GM10266 (cell line): Measurements from ENCODE around the gene GSK3B.

ENCODE experiments used
- DNase-seq: peaks from one replicate; pipeline ENCODE4 v3.0.0; 2012; ENCODE audit errors: extremely low spot score
- CTCF ChIP-seq: IDR thresholded peaks from 2 replicates; pipeline ENCODE4 v1.5.1; 2012; ENCODE audit warnings: mild to moderate bottlenecking, low read depth; ENCODE audit not compliant: control insufficient read depth, insufficient read depth; ENCODE audit errors: missing control alignments

Gene GSK3B

GRCh38 chr3:120048355-120049041 lies 45.7 kb downstream of the GSK3B start:
- no peak for TF ChIP-seq CTCF
- no peak for DNase-seq

- no peak for DNase-seq
- TF ChIP-seq CTCF: no peak
Observed at GRCh38 chr3:120047686-120048085, 46.6 kb downstream of the GSK3B start.

- no peak for DNase-seq
- no peak for TF ChIP-seq CTCF
Observed at GRCh38 chr3:120040813-120041377, 53.4 kb downstream of the GSK3B start.

- no peak for TF ChIP-seq CTCF
- no peak for DNase-seq
Observed at GRCh38 chr3:120039642-120040610, 54.3 kb downstream of the GSK3B start.

- no peak for TF ChIP-seq CTCF
- DNase-seq: no peak
Observed at GRCh38 chr3:120033596-120033995, 60.7 kb downstream of the GSK3B start.

- no peak for TF ChIP-seq CTCF
- DNase-seq: no peak
Observed at GRCh38 chr3:120031561-120031960, 62.7 kb downstream of the GSK3B start.
